ENCODE measurements around the gene BAIAP3.
"Not testable (repeated sequence)": the region's sequence is repeated elsewhere in the genome, so short reads cannot be mapped to it uniquely, and the experiment has no call there.

BAIAP3 gene

DNA sequence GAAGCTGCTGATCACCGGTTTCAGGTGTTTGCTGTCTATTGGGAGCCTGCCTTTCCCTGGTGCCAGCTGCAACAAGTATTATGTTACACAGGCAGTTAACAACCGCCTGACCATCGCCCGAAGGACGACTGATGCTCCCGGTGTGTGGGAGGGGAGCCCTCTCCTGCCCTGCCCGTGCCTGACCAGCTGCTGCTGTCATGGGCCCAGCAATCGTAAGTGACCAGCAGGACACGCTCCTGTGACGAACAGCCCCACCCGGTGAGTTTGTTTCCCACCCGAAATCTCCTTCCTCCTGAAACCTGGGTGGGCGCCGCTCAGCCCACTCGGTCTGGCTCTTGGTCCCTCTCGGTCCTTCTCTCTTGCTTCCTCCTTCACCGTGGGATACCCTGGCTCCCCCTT lies 41.9 kb upstream of the BAIAP3 start:
- no peak for DNase-seq (ENCODE audit: extremely low read depth, insufficient read length)
- Histone ChIP-seq H3K27me3 (replicated peaks; ENCODE audit: control insufficient read depth, insufficient read depth, low read length) (no peaks in the 10 kb centered on the region; the same call in 1 of the 2 replicates), H3K4me3 (replicated peaks; ENCODE audit: low read depth, low read length) (no peak overlapping the region), H3K36me3 (ENCODE audit: control insufficient read depth, insufficient read depth, low read length) (no peaks in the 10 kb centered on the region)
- TF ChIP-seq, protein P1, sequence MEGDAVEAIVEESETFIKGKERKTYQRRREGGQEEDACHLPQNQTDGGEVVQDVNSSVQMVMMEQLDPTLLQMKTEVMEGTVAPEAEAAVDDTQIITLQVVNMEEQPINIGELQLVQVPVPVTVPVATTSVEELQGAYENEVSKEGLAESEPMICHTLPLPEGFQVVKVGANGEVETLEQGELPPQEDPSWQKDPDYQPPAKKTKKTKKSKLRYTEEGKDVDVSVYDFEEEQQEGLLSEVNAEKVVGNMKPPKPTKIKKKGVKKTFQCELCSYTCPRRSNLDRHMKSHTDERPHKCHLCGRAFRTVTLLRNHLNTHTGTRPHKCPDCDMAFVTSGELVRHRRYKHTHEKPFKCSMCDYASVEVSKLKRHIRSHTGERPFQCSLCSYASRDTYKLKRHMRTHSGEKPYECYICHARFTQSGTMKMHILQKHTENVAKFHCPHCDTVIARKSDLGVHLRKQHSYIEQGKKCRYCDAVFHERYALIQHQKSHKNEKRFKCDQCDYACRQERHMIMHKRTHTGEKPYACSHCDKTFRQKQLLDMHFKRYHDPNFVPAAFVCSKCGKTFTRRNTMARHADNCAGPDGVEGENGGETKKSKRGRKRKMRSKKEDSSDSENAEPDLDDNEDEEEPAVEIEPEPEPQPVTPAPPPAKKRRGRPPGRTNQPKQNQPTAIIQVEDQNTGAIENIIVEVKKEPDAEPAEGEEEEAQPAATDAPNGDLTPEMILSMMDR (IDR thresholded peaks at IDR 0.05; ENCODE audit: insufficient read depth, low read length, poor library complexity, severe bottlenecking) = no peak

DNA sequence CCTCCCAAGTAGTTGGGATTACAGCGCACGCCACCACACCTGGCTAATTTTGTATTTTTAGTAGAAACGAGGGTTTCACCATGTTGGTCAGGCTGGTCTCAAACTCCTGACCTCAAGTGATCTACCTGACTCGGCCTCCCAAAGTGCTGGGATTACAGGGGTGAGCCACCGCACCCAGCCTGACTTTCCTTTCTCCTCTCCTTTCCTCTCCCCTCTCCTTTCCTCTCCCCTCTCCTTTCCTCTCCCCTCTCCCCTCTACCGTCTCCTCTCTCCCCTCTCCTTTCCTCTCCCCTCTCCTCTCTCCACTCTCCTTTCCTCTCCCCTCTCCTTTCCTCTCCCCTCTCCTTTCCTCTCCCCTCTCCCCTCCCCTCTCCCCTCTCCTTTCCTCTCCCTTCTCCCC lies 41.2 kb upstream of the BAIAP3 start:
- H3K36me3 ChIP-seq (ENCODE audit: control insufficient read depth, insufficient read depth, low read length); H3K4me3 ChIP-seq (replicated peaks; ENCODE audit: low read depth, low read length); H3K27me3 ChIP-seq (replicated peaks; ENCODE audit: control insufficient read depth, insufficient read depth, low read length); DNase-seq (ENCODE audit: extremely low read depth, insufficient read length): not testable (repeated sequence)

DNA sequence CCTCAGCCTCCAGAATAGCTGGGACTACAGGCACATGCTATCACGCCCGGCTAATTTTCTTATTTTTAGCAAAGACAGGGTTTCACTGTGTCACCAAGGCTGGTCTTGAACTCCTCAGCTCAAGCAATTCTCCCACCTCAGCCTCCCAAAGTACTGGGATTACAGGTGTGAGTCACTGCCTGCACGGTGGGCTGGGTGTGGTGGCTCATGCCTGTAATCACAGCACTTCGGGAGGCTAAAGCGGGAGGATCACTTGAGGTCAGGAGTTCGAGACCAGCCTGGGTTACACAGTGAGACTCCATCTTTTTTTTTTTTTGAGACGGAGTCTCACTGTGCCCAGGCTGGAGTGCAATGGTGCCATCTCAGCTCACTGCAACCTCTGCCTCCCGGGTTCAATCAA lies 40.6 kb upstream of the BAIAP3 start:
- DNase-seq (ENCODE audit: extremely low read depth, insufficient read length); H3K4me3 ChIP-seq (replicated peaks; ENCODE audit: low read depth, low read length); H3K27me3 ChIP-seq (replicated peaks; ENCODE audit: control insufficient read depth, insufficient read depth, low read length); H3K36me3 ChIP-seq (ENCODE audit: control insufficient read depth, insufficient read depth, low read length): not testable (repeated sequence)

DNA sequence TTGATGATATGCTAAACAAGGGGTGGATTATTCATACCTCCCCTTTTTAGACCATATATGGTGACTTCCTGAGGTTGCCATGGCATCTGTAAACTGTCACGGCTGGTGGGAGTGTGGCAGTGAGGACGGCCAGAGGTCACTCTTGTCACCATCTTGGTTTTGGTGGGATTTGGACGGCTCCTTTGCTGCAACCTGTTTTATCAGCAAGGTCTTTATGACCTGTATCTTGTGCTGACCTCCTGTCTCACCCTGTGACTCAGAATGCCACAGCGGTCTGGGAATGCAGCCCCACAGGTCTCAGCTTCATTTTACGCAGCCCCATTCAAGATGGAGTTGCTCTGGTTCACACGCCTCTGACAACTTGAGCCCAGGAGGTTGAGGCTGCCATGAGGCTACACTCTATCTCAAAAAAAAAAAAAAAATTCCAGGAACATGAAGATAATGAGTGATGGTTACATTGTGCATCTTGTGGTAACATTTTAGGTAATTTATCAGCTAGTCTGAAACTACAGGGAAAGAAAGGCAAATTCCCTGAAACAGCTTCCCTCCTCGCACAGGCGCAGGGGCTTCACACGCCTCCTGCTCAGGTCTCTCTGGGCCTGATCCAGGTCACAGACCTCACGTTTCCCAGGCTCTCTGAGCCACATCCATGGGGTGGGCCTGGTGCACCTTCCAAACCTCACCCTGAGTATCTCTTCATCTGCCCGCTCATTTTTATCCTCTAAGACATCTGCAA lies 39.4 kb upstream of the BAIAP3 start:
- H3K4me3 ChIP-seq (replicated peaks; ENCODE audit: low read depth, low read length) = no peak overlapping the region
- H3K27me3 ChIP-seq (replicated peaks; ENCODE audit: control insufficient read depth, insufficient read depth, low read length) = no peaks in the 10 kb centered on the region; the same call in 1 of the 2 replicates
- no peaks in the 10 kb centered on the region for H3K36me3 ChIP-seq (ENCODE audit: control insufficient read depth, insufficient read depth, low read length)
- TF ChIP-seq, protein P1 (IDR thresholded peaks at IDR 0.05; ENCODE audit: insufficient read depth, low read length, poor library complexity, severe bottlenecking) = no peak
- no peak for DNase-seq (ENCODE audit: extremely low read depth, insufficient read length)

DNA sequence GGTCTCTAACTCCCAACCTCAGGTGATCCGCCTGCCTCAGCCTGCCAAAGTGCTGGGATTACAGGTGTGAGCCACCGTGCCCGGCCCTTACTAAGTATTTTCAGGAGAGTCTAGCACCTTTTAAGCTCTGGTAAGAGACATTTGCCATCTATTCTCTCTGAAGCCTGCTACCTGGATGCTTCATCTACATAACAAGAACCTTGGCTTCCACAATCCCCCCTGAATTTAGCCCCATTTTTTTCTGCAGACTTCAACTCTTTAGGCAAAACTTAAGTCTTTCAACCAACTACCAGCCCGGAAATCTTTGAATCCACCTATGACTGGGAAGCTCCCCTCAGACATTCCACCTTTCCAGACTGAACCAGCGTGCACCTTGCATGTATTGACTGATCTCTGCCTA lies 38.0 kb upstream of the BAIAP3 start:
- no peak overlapping the region for H3K4me3 ChIP-seq (replicated peaks; ENCODE audit: low read depth, low read length)
- TF ChIP-seq, protein P1 (IDR thresholded peaks at IDR 0.05; ENCODE audit: insufficient read depth, low read length, poor library complexity, severe bottlenecking) = no peak
- no peak for DNase-seq (ENCODE audit: extremely low read depth, insufficient read length)
- H3K36me3 ChIP-seq (ENCODE audit: control insufficient read depth, insufficient read depth, low read length) = no peaks in the 10 kb centered on the region
- no peaks in the 10 kb centered on the region for H3K27me3 ChIP-seq (replicated peaks; ENCODE audit: control insufficient read depth, insufficient read depth, low read length)

DNA sequence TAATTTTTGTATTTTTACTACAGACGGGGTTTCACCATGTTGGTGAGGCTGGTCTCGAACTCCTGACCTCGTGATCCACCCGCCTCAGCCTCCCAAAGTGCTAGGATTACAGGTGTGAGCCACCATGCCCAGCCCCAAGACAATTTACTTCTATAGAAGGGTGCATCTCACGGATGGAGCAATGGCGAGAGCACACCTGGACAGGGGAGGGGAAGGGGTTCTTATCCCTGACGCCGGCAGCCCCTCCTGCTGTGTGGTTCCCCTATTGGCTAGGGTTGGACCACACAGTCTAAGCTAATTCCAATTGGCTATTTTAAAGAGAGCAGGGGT lies 36.8 kb upstream of the BAIAP3 start:
- not testable (repeated sequence) for H3K27me3 ChIP-seq (replicated peaks; ENCODE audit: control insufficient read depth, insufficient read depth, low read length); DNase-seq (ENCODE audit: extremely low read depth, insufficient read length); H3K4me3 ChIP-seq (replicated peaks; ENCODE audit: low read depth, low read length); H3K36me3 ChIP-seq (ENCODE audit: control insufficient read depth, insufficient read depth, low read length)

DNA sequence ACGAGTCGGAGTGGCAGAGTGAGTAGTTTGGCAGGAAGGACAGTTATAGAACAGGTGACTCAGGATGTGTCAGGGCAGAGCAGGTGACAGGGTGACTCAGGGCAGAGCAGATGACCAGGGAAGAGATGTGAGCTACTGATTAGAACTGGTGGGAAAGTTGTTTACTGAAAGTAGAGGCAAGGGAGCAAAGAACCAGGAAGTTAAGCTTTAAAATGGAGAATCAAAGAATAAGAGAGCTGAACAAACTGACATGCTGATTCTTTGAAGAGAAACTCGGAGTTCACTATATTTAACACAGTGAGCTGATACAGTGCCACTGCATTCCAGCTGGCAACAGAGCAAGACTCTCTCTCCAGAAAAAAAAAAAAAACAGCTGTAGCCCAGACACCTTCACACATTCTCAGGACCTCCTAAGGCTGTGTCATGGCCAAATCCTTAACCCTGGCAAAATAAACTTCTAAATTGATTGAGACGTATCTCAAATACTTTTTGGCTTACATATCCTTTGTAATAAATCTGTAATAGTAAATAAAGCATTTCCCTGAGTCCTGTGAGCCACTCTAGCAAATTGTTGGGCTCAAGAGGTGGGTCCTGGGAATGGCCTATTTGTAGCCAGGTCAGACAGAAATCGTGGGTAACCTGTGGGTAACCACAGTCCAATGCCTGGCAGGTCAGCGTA lies 36.3 kb upstream of the BAIAP3 start:
- no peak for DNase-seq (ENCODE audit: extremely low read depth, insufficient read length)
- TF ChIP-seq, protein P1 (IDR thresholded peaks at IDR 0.05; ENCODE audit: insufficient read depth, low read length, poor library complexity, severe bottlenecking) = no peak
- Histone ChIP-seq H3K36me3 (ENCODE audit: control insufficient read depth, insufficient read depth, low read length) (no peaks in the 10 kb centered on the region), H3K27me3 (replicated peaks; ENCODE audit: control insufficient read depth, insufficient read depth, low read length) (no peaks in the 10 kb centered on the region), H3K4me3 (replicated peaks; ENCODE audit: low read depth, low read length) (no peak overlapping the region)
